ENCODE results near the gene GCNA. TPM values are rescaled to one million over a fixed set of nuclear protein-coding genes. Genes with fewer than 3 reads are reported as not detected.

The GCNA gene
- total RNA-seq, 4 donors from 2014 or later: 3.0 to 15.7 (median 4.9) TPM

DNA sequence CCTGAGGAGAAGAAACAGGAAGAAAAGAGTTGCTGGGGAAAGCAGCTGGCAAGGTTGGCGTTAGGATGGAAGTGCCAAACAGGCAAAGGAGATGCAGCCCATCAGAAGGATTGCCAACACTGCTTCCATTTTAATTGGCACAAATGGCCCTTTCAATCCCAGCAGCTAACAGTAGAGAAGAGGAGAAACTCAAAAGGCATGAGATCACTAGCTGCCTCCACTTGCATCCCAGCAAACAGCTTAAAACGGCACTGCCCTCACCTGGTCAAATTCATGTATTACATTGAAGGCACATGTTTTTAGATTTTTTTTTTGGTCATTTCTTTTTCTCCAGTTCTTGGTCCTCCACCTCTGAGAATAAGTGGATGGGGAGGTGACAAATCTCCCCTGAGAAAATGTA lies 74.2 kb downstream of the GCNA start:
- TF ChIP-seq POLR2A (IDR thresholded peaks at IDR 0.05): no peak
- TF ChIP-seq, protein P1, sequence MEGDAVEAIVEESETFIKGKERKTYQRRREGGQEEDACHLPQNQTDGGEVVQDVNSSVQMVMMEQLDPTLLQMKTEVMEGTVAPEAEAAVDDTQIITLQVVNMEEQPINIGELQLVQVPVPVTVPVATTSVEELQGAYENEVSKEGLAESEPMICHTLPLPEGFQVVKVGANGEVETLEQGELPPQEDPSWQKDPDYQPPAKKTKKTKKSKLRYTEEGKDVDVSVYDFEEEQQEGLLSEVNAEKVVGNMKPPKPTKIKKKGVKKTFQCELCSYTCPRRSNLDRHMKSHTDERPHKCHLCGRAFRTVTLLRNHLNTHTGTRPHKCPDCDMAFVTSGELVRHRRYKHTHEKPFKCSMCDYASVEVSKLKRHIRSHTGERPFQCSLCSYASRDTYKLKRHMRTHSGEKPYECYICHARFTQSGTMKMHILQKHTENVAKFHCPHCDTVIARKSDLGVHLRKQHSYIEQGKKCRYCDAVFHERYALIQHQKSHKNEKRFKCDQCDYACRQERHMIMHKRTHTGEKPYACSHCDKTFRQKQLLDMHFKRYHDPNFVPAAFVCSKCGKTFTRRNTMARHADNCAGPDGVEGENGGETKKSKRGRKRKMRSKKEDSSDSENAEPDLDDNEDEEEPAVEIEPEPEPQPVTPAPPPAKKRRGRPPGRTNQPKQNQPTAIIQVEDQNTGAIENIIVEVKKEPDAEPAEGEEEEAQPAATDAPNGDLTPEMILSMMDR (IDR thresholded peaks at IDR 0.05): peak in 5 of 6 experiments; percentile 32 to 65 (median 59)
- peak in 2 of 3 donors; percentile 40 to 72 for DNase-seq
- H3K4me1 ChIP-seq: no peaks in the 10 kb centered on the region
- H3K27ac ChIP-seq: no peak overlapping the region
- H3K4me3 ChIP-seq: no peak overlapping the region
- no peaks in the 10 kb centered on the region for H3K9me3 ChIP-seq
- no peaks in the 10 kb centered on the region for H3K27me3 ChIP-seq
- no peaks in the 10 kb centered on the region for H3K36me3 ChIP-seq

DNA sequence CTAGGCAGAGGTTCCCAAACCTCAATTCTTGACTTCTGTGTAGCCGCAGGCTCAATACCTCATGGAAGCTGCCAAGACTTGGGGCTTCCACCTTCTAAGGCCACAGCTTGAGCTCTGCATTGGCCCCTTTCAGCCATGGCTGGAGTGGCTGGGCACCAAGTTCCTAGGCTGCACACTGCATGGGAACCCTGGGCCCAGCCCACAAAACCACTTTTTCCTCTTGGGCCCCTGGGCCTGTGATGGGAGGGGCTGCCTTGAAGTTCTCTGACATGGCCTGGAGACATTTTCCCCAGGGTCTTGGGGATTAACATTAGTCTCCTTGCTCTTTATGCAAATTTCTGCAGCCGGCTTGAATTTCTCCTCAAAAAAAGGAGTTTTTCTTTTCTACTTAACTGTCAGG lies 75.1 kb downstream of the GCNA start:
- no peaks in the 10 kb centered on the region for H3K36me3 ChIP-seq
- no peak for TF ChIP-seq POLR2A (IDR thresholded peaks at IDR 0.05)
- TF ChIP-seq, protein P1 (IDR thresholded peaks at IDR 0.05): no peak
- H3K27ac ChIP-seq: no peak overlapping the region
- no peaks in the 10 kb centered on the region for H3K9me3 ChIP-seq
- DNase-seq: no peak
- no peaks in the 10 kb centered on the region for H3K27me3 ChIP-seq
- no peaks in the 10 kb centered on the region for H3K4me1 ChIP-seq
- H3K4me3 ChIP-seq: no peak overlapping the region

DNA sequence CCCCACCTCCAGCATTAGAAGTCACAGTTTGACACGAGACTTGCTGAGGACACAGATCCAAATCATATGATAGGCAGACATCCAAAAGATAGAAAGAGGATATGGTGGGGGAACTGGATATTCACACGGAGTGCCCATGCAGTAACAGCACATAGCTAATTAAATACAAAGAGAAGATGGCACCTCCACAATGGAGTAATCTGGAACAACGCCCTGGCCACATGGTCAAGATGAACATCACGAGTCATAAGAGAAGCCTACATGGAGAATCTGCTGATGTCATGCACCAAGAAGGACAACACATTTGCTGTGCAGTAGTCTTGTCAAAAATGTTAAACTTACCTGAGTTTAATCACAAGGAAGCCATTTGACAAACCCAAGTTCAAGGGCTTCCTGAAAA lies 79.0 kb downstream of the GCNA start:
- Histone ChIP-seq H3K27me3 (no peaks in the 10 kb centered on the region), H3K27ac (no peak overlapping the region), H3K36me3 (no peaks in the 10 kb centered on the region), H3K4me3 (no peak overlapping the region), H3K9me3 (no peaks in the 10 kb centered on the region), H3K4me1 (no peaks in the 10 kb centered on the region)
- TF ChIP-seq, protein P1 (IDR thresholded peaks at IDR 0.05): no peak
- TF ChIP-seq POLR2A (IDR thresholded peaks at IDR 0.05): no peak
- DNase-seq: no peak

DNA sequence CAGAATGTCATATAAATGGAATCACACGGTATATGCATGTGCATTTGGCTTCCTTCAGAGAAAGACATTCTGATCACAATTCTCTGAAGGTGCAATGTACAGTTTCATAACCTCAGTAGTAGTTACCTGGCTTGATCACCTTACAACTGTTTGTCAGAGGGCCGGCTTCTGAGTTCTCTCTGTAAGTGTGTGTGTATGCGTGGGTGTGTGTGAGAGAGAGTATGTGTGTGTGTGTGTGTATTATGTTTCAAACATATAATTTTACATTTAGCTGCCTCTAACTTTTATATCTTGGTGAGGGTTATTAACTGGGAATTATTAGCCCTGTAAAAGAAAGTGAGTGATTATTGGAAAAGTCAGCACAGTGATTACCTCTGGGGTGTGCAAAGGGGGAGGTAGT lies 81.1 kb downstream of the GCNA start:
- Histone ChIP-seq H3K9me3 (no peaks in the 10 kb centered on the region), H3K27ac (no peak overlapping the region), H3K36me3 (no peaks in the 10 kb centered on the region), H3K4me3 (no peak overlapping the region), H3K4me1 (no peaks in the 10 kb centered on the region), H3K27me3 (no peaks in the 10 kb centered on the region)
- no peak for TF ChIP-seq POLR2A (IDR thresholded peaks at IDR 0.05)
- TF ChIP-seq, protein P1 (IDR thresholded peaks at IDR 0.05): no peak
- DNase-seq: no peak

DNA sequence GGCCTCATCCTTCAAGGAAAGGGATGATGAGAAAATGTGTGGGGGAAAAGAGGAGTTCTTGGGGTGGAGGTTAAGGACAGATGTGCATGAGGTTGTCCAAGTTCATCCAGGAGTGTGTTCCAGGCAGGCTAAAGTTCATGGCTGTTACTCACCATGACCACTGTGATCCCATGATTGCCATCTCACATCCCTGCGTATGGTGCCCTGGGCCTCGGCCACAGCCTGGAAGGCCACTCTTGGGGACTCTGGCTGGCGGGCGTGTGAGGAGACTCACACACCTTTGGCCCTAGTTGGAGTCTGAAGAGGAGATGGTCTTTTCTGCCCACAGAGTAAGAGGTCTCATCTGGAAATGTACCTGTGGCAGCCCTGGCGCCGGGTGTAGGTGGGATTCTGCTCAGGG lies 81.7 kb downstream of the GCNA start:
- H3K9me3 ChIP-seq: no peaks in the 10 kb centered on the region
- no peak for DNase-seq
- no peak overlapping the region for H3K4me3 ChIP-seq
- no peak overlapping the region for H3K27ac ChIP-seq
- TF ChIP-seq, protein P1 (IDR thresholded peaks at IDR 0.05): no peak
- TF ChIP-seq POLR2A (IDR thresholded peaks at IDR 0.05): no peak
- H3K4me1 ChIP-seq: no peaks in the 10 kb centered on the region
- H3K36me3 ChIP-seq: no peaks in the 10 kb centered on the region
- no peaks in the 10 kb centered on the region for H3K27me3 ChIP-seq
